Neural progenitor cell (in vitro differentiated cells): ENCODE results near the gene ARMH3.

Source experiments
- CTCF ChIP-seq: fragments of 200-600 bp; sonication (generic); IDR thresholded peaks from 2 replicates; pipeline ENCODE4 v1.5.1; 2017; ENCODE audit warnings: antibody characterized with exemption, mild to moderate bottlenecking
- EZH2 ChIP-seq: fragments of 200-600 bp; sonication (generic); IDR thresholded peaks from 2 replicates; pipeline ENCODE4 v1.6.1; 2017; ENCODE audit warnings: antibody characterized with exemption, mild to moderate bottlenecking, moderate library complexity
- EZH2phosphoT487 ChIP-seq: fragments of 200-600 bp; sonication (generic); IDR thresholded peaks from 2 replicates; pipeline ENCODE4 v1.6.1; 2017; ENCODE audit warnings: antibody characterized with exemption

DNA sequence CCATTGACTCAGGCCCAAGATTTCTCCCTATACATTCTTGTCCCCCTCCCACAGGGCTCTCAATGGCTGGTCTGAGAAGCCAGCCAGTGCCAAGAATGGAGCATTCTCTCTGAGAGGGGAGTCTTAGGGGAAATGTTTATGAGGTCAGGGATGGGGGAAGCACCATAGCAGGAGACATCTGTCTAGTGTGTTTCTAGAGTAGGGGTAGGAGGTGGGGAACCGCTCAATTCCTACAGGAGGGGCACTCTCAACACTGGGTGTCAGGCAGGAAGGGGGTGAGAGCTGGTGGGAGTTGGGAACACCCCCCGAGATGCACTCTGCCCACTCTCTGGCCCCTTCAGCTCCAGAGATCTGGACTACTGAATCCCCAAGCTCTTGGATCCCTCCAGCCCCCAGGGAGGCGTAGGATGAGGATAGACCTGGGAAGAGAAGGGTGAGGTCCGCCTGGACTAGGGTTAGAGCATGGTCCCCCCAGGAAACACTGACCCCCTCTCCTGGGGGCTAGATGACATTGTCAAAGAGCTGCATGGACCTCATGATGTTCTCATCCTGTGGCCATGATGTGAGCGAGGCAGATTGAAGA is 229.0 kb downstream of the ARMH3 start:
- TF ChIP-seq CTCF, result no peak
- TF ChIP-seq EZH2phosphoT487, result no peak
- no peak for TF ChIP-seq EZH2
